GM18873 (cell line): ENCODE data around the gene IGSF22.
"Not testable (repeated sequence)": the region's sequence is repeated elsewhere in the genome, so short reads cannot be mapped to it uniquely, and the experiment has no call there.

Experiments
- ATAC-seq: cut with Tn5 transposase; IDR thresholded peaks from one replicate; pipeline ENCODE4 v1.9.1; 2021; ENCODE audit warnings: mild to moderate bottlenecking, moderate library complexity, moderate number of reproducible peaks; ENCODE audit not compliant: unreplicated experiment, low FRiP score

The IGSF22 gene

GRCh38 chr11:18696638-18697225 lies 29.3 kb downstream of the IGSF22 start:
- no peak for ATAC-seq

GRCh38 chr11:18692941-18693760 lies 32.8 kb downstream of the IGSF22 start:
- no peak for ATAC-seq

GRCh38 chr11:18691467-18692140 lies 34.4 kb downstream of the IGSF22 start:
- not testable (repeated sequence) for ATAC-seq

GRCh38 chr11:18684267-18684666 lies 41.7 kb downstream of the IGSF22 start:
- no peak for ATAC-seq

GRCh38 chr11:18682466-18682865 lies 43.5 kb downstream of the IGSF22 start:
- no peak for ATAC-seq

GRCh38 chr11:18681949-18682348 lies 44.0 kb downstream of the IGSF22 start:
- ATAC-seq, result not testable (repeated sequence)

GRCh38 chr11:18677560-18677959 lies 48.4 kb downstream of the IGSF22 start:
- ATAC-seq, result no peak

- ATAC-seq, result no peak
Observed at GRCh38 chr11:18676803-18677202, 49.2 kb downstream of the IGSF22 start.

GRCh38 chr11:18672209-18672608 lies 53.8 kb downstream of the IGSF22 start:
- ATAC-seq, result not testable (repeated sequence)

GRCh38 chr11:18671246-18671645 lies 54.7 kb downstream of the IGSF22 start:
- no peak for ATAC-seq

GRCh38 chr11:18669711-18670110 lies 56.3 kb downstream of the IGSF22 start:
- ATAC-seq, result no peak

- ATAC-seq, result no peak
Observed at GRCh38 chr11:18669219-18669596, 56.8 kb downstream of the IGSF22 start.

GRCh38 chr11:18668131-18668530 lies 57.9 kb downstream of the IGSF22 start:
- ATAC-seq, result no peak

- ATAC-seq, result not testable (repeated sequence)
Observed at GRCh38 chr11:18665353-18665872, 60.6 kb downstream of the IGSF22 start.

- no peak for ATAC-seq
Observed at GRCh38 chr11:18657673-18658072, 68.3 kb downstream of the IGSF22 start.
